HPDE6-E6E7 (cell line): ENCODE measurements around the gene EFCAB3.
"Not testable (repeated sequence)": the region's sequence is repeated elsewhere in the genome, so short reads cannot be mapped to it uniquely, and the experiment has no call there.

Source experiments
- DNase-seq: peaks from one replicate; pipeline ENCODE4 v3.0.0; 2011; ENCODE audit warnings: missing footprints; ENCODE audit errors: extremely low spot score

The EFCAB3 gene

DNA sequence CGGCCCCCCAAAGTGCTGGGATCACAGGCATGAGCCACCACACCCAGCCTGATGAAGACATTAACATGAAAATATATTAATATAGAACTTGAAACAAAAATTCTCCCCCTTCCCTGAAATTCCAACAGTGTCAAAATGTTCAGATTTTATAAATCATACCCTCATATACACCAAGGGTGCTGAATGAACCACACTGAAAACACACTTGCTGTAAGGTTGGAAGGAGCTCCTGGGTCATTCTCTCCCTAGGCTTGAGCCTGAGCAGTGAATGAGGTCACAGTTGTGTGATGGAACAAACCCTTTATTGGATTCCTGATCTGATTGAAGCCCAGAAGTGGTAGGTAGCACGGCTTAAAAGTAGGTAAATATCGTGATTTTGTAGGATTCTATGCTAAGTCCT, at the start of gene EFCAB3:
EFCAB3 (plus strand) TSS at position 301 of the 400 bp plus-strand sequence. CDS start 2,427 bp downstream, outside the sequence.
- no peak for DNase-seq

DNA sequence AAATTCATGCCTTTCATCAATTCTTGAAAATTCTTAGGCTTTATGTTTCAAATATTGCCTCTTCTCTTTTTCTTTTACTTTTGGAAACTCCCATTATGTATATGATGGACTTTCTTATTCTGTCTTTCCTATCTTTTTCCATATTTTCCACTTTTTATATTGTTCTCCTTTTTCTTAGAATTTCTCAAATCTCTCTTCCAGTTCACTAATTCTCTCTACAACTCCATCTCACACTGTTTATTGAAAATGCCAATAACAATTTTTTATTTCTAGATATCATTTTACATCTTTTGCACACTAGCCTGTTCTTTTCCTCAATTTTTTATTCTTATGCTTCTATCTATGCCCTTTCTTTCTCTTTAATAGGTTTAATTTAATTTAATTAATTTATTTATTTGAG, 43.8 kb upstream of the EFCAB3 start:
- no peak for DNase-seq

DNA sequence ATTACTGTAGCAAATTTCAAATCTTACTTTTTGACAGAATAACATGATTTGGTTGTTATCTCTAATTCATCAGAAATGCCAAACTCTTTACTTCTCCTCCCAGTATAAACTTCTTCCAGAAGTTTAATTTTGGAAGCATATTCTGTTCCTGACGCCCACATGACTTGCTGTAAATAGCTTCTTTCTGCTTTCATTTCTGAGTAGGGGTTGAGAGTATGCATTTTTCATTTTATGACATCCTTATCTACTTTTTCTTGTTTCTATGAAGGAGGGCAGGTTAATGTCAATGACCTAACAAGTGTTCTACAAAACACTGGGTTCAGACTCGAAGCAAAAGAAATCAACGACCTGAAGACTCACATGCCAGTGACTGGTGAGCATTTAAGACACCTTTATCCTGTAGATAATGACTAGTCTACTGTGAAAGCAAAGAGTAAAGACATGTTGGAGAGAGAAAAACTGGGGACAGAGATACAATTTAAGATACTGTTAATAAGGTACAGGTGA, 36.5 kb upstream of the EFCAB3 start:
- no peak for DNase-seq

DNA sequence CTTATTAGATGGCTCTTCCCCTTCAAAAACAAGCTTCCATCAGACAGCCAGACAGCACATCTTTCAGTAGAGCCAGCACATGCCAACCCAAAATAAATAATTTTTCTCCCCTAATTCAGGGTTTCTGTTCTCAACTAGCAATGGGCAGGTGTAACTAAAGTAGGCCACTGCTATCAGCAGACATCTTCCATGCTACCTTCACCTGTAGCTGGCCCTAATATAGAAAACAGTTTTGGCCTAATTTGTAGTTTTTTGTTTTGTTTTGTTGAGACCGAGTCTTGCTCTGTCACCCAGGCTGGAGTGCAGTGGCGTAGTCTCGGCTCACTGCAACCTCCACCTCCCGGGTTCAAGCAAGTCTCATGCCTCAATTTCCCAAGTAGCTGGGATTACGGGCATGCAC, 29.2 kb upstream of the EFCAB3 start:
- DNase-seq: no peak

DNA sequence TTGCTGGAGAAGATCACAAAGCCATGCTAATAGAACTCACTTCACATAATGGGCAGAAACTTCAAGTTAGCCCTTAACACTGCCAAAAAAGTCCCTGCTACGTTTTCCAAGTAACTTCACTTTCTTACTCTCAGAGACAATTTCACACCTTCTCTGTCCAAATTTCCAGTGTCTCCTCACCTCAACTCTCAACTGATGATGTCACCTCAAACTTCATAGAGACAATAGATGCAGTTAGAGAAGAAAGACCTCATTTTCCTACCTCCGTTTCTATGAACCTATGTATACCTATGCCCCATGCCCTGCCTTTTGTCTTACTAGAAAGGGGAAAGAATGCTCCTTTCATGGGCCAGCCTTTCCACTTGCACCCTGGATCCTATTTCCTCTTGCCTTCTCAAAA, 14.2 kb upstream of the EFCAB3 start:
- no peak for DNase-seq

DNA sequence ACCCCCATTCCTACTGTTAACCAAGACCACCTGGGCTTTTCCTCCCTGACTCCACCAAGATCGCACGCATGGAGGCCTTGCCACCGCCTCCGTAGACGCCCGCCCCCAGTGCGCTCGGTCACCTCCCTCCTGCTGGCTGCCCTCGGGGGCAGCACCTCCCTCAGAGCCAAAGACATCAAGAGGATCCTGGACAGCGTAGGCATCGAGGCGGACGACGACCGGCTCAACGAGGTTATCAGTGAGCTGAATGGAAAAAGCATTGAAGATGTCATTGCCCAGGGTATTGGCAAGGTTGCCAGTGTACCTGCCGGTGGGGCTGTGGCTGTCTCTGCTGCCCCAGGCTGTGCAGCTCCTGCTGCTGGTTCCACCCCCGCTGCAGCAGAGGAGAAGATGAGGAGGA, 1.2 kb downstream of the EFCAB3 start:
- DNase-seq: no peak

DNA sequence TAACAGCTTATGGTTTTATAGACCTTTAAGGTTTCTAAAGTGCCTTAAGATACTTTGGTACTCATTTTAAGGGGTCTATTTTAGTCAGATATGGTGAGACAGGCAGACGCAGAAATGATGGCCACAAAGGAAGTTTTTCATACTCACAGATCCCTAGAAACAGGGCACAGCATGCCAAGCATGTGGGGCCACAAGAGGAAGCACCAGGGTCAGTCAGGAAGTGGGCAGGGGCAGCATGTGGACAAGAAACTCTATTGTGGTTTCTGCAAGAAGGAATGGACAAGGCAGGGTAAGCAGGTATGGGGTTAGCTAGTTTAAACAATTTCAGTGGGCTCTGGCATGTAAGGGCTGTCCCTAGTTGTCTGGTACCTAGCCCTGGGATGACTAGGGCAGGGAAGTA, 8.5 kb downstream of the EFCAB3 start:
- DNase-seq: no peak

DNA sequence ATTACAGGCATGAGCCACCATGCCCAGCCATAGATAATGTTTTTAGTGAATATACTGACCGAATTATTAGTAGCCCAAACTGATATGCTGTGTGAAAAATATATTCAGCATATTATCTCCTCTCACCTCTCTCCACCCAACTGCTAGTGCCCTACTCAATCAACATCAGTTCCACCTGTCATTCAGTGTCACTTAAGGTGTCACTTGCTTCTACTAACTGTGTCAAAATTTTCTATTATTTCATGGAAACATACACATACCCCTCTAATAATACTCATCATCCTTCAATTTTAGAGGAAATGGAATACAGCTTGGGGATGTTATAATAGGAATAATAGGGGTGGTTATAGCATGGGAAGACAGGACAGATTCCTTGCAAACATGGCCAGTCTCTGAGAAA, 12.6 kb downstream of the EFCAB3 start:
- DNase-seq: no peak

DNA sequence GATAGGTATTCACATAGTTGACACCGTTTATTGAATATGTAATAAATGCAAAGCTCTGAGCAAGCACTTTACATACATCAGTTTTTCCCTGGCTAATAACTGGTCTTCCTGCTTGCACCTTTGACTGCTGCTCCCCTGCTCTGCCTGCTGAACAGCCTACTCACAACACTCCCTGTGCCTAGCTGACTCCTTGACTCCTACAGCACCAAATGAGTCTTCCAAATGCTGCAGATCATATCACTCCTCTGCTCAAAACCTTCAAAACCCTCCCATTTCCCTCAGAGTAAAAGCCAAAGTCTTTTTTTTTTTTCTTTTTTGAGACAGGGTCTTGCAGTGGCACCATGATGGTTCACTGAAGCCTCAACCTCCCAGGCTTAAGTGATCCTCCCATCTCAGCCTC, 18.5 kb downstream of the EFCAB3 start:
- no peak for DNase-seq

DNA sequence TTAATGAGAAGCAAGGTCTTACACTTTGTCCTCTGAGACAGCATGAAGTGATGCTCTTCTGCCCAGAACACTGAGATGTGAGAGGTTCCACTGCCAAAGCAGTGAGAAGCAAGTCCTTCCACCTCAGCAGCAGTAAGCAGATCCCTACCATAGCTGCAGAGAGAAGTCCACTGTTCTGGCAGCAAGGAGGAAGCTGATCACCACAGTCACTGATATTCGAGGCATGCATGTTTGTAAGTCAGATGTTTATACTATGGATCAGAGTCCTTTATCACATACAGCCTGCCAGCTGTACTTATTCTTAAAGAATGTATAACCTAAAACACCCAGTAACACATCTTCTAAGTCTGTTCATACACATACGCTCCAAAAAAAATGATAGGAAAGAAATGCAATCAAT, 25.1 kb downstream of the EFCAB3 start:
- no peak for DNase-seq

DNA sequence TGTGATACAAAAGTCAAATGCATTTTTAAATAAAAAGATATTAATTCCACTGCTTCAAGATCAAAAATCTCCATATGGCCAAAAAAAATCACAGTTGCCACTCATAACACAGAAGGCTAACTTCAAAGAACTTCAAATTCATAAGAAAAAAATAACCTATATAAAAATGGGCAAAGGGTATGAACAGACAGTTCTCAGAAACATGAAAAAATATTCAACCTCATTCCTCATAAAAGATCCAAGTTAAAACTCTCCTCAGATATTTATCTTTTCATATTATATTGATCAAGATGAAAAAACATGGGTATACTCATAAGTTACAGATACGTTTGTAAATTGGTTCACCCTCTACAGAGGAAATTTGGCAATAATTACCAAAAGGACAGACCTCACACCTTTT, 32.7 kb downstream of the EFCAB3 start:
- DNase-seq: not testable (repeated sequence)

DNA sequence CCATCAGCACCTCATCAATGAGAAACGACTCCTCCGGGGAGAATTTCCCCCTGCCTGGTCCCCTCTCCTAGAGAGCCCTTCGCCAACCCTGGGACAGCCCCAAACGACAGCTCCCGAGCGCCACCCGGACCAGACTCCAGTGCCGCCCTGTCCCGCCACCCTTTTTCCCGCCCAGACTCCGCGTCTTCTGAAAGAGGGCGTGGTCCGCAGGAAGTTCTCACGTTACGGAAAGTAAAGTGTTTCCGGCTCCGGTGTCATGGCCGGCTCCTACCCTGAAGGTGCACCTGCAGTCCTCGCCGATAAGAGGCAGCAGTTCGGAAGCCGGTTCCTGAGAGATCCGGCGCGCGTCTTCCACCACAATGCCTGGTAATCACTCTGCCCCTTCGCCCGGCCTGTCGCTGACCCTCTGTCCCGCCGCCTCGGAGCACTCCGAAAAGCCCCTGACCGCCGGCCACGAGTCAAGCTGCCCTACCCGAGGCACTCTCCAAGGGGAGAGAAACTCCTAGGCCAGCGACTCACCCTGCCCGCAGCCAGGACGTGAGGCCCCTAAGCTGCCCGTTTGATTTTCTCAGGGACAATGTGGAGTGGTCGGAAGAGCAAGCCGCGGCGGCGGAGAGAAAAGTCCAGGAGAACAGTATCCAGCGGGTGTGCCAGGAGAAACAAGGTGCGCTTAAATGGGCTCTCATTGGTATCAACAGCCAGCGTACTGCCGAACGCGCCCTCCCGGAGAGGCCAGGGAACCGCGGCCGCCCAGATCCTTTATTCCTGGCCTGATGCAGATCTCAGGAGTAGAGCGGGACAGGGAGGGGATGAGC, 43.5 kb downstream of the EFCAB3 start, which contains the start of gene METTL2A:
METTL2A (plus strand) TSS at position 251 of the 815 bp plus-strand sequence; CDS start at position 257, 6 bp downstream.
- peak; percentile 68 for DNase-seq

DNA sequence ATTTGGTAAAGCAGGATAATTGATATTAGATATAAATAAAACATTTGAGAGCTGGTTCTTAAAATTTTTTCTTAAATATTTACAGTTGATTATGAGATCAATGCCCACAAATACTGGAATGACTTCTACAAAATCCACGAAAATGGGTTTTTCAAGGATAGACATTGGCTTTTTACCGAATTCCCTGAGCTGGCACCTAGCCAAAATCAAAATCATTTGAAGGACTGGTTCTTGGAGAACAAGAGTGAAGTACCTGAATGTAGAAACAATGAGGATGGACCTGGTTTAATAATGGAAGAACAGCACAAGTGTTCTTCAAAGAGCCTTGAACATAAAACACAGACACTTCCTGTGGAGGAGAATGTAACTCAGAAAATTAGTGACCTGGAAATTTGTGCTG, 45.9 kb downstream of the EFCAB3 start:
- DNase-seq: not testable (repeated sequence)

DNA sequence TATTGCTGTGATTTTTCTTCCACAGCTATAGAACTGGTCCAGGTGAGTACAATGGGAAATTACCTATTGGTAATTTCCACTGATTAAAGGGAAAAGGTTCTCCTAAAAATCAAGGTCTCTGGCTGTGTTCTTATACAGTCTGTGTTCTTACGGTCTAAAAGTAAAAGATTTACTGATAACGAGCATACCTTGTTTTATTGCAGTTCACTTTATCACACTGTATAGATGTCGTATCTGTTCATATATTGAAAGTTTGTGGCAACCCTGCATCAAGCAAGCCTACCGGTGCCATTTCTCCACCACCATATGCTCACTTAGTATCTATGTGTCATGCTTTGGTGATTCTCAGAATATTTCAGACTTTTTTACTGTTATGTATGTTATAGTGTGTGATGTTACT, 54.9 kb downstream of the EFCAB3 start:
- DNase-seq: not testable (repeated sequence)

DNA sequence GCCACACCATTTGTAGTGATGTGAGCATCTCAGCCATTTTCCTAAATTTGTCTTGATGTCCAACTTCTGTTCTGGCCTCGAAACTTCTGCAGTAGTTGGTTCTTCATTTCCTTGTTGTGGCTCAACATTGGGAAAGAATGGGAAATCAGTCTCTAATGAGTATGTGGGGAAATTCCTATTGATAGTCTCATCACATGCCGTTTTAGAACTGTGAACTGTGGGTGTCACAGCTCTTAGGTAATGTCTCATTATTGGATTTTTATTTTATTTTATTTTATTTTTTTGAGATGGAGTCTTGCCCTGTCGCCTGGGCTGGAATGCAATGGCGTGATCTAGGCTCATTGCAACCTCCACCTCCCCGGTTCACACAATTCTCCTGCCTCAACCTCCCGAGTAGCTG, 60.8 kb downstream of the EFCAB3 start:
- not testable (repeated sequence) for DNase-seq

DNA sequence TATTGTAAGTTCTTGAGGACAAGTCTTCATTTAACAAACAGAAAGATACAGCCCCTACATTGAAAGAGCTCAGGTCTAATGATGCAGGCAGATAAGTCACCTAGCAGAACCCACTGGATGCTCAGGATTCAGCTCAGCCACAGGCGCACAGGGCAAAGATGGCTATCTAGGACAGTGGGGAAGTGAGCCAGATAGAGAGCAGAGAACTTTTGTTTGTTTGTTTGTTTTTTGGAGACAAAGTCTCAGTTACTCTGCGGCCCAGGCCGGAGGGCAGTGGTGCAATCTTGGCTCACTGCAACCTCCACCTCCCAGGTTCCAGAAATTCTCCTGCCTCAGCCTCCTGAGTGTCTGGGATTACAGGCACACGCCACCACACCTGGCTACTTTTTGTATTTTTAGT, 63.7 kb downstream of the EFCAB3 start:
- no peak for DNase-seq

DNA sequence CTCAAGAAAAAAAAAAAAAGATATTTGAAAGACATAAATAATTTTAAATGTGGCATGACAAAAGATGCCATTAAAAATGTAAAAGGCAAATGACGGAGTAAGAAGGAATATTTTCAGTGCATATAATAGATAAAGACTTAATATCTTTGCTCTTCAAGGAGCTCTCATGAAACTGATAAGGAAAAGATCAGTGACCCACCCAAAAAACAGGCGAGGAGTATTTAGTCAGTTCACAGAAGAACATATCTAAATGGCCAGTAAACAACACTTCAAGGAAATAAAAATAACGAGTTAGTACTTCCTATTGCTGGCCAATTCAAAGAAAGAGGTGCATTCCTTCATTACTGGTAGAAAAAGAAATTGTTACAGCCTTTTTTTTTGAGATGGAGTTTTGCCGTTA, 65.4 kb downstream of the EFCAB3 start:
- DNase-seq: not testable (repeated sequence)

DNA sequence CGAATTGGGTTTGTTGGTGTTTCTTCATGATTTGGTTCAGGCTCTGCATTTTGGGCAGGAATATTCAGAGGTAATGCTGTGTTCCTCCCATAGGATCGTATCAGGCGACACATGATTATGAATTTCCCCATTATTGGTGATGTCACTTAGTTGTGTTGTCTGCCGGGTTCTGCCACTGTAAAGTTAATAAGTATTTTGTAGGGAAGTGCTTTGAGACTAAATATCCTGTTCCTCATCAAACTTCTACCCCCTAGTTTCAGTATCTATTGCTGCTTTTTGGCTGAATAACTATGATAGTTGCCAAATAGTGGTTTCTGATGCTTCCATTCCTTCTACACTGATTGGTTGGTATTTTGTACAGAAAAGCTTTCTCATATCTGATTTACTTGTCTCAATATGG, 71.8 kb downstream of the EFCAB3 start:
- not testable (repeated sequence) for DNase-seq

DNA sequence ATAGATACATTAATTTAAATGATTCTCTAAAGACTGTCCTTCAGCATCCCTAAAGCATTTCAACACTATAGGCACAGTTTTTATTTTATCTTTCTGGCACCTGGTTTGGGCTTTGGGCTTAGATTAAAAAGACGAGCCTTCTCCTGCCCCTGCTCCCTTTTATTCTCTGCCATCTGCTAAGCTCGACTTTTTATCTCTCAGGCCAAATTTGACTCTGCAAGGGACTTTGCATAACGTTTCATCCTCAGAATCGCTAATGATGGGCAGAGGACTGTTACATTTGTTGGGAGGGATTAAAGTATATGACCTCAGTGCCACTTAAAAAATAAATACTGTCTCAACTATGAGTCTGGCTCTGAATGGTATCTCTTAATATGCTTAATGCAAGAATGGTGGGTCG, 72.7 kb downstream of the EFCAB3 start:
- DNase-seq: not testable (repeated sequence)

DNA sequence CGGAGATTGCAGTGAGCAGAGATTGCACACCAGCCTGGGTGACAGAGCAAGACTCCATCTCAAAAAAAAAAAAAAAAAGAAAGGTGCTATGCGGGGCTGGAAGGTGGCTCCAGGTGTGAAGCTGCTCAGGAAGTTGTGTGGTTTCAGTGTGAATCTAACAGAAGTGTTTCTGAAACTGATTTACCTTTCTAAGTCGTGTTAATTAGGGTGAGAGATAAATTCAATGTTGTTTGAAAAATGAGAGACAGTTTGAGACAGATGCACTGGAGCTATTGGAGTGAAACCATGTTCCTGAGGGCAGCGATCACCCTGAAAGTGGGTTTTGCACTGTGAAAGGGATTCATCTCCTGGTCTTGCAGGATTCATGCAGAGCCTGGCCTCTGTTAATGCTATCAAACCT, 73.3 kb downstream of the EFCAB3 start:
- not testable (repeated sequence) for DNase-seq

DNA sequence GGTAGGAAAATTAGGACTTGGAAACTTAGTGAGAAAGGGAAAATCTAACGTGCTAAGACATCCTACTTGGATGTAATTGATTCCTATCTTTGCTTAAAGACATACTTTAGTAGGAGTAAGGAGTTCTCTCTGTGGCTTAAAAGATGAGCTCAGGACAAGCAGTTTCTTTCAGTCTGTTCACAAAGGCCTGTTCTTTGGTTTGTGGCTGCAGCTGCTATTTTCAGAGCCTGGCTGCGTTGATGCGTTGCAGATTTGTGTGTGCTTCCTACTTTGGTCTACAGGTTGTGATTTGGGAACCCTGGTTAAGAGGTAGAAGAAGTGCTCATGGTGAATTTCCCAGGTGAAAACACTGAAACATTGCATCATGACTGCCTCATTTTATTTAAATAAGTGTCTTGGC, 73.8 kb downstream of the EFCAB3 start:
- DNase-seq: not testable (repeated sequence)

DNA sequence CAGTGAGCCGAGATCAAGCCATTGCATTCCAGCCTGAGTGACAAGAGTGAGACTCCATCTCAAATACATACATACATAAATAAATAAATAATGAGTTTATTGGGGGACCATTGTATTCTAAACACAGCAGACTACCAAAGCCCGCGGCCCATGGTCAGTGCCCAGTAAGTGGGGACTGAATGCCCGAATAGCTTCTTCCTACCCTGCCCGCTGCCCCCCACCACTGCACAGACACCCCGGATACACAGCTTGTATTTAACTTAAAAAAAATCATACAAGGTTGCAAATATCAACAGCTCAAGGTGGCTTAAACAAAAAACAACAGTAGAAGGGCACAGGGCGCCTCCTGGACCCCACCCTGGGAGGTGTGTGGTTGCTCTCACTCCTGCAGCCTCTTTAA, 75.7 kb downstream of the EFCAB3 start:
- DNase-seq: no peak

DNA sequence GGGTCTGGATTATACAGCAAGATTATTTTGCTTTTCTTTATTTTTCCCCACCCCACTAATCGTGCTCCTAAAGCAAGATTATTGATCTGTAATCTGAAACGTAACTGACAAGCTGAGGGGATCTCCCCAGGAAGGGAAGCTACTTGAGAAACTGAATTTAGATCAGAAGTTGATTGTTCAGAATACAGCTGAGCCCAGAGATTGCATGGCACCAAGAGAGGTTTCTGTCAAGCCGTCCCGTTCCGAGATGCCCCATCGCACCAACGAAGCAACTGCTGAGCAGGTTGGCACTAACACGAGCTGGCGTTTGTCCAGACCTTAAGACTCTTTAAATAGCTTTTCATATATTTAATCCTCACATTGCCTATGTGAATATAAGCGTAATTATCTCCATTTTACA, 78.1 kb downstream of the EFCAB3 start:
- DNase-seq: not testable (repeated sequence)
